GM12878 (cell line): ENCODE results near the gene SVEP1. TPM values are rescaled to one million over a fixed set of nuclear protein-coding genes. Genes with fewer than 3 reads are reported as not detected.

Source experiments
- ATAC-seq: fragments of 200-7000 bp; cut with Tn5 transposase; 3 replicates; pipeline ENCODE4 v1.9.1; 2020; ENCODE audit warnings: mild to moderate bottlenecking, moderate library complexity
- BruUV-seq: library from RNA; stranded (reverse); fragments of 400-500 nt; replicated peaks from 2 replicates; lab custom pipeline; 2021; lab: Mats Ljungman, UMichigan
- CTCF ChIA-PET: fragments of 300-600 bp; sonication (Branson Sonifier 250); formaldehyde crosslinking; extraction: SDS; loops from one replicate; lab custom pipeline; 2021; ENCODE audit warnings: inconsistent platforms; lab: Yijun Ruan, JAX
- POLR2A ChIA-PET: fragments of 350-600 bp; formaldehyde crosslinking; extraction: SDS; loops from one replicate; lab custom pipeline; 2021; ENCODE audit warnings: inconsistent platforms; lab: Charles Lee
- RAD21 ChIA-PET: fragments of 300-600 bp; sonication (Branson Sonifier 250); formaldehyde crosslinking; loops from one replicate; lab custom pipeline; 2023; ENCODE audit warnings: antibody characterized with exemption; ENCODE audit not compliant: unreplicated experiment; lab: Charles Lee
- SMC1A ChIA-PET: fragments of 300-600 bp; sonication (Branson Sonifier 250); formaldehyde crosslinking; loops from one replicate; lab custom pipeline; 2023; ENCODE audit not compliant: unreplicated experiment, uncharacterized antibody; lab: Charles Lee
- DNase-seq: peaks from one replicate; pipeline ENCODE4 v3.0.0-alpha.2; 2011; ENCODE audit warnings: low read depth, low spot score
- FAIRE-seq: peaks from 3 replicates; lab custom pipeline; 2011; peaks lifted over from hg19 to GRCh38; lab: Jason Lieb, UNC
- H2AFZ ChIP-seq: 2 replicates; pipeline ENCODE4 v1.6.0; 2011; ENCODE audit warnings: low read depth, low read length, control low read depth; ENCODE audit not compliant: control insufficient read depth
- H3K27ac ChIP-seq: 2 replicates; pipeline ENCODE4 v1.5.1; 2011; ENCODE audit warnings: control low read depth; ENCODE audit not compliant: control insufficient read depth, insufficient read depth
- H3K27me3 ChIP-seq, 2 experiments: replicated peaks in 1 of 2; 2 replicates each; pipeline versions ENCODE4 v1.6.0 to v1.6.1; 2011; ENCODE audit warnings: low read length in 1 of 2; ENCODE audit not compliant: control insufficient read depth in 2 of 2, insufficient read depth in 2 of 2
- H3K36me3 ChIP-seq, 2 experiments: 2 replicates each; pipeline ENCODE4 v1.5.1; 2011; ENCODE audit warnings: low read length in 1 of 2; ENCODE audit not compliant: control insufficient read depth in 2 of 2, insufficient read depth in 2 of 2
- H3K4me1 ChIP-seq: 2 replicates; pipeline ENCODE4 v1.6.1; 2011; ENCODE audit warnings: mild to moderate bottlenecking, low read length, moderate library complexity, mixed read lengths; ENCODE audit not compliant: control insufficient read depth, insufficient read depth
- H3K4me2 ChIP-seq: 2 replicates; pipeline ENCODE4 v1.6.0; 2011; ENCODE audit warnings: control low read depth; ENCODE audit not compliant: control insufficient read depth, insufficient read depth
- H3K4me3 ChIP-seq: fragments of 200-600 bp; sonication (generic); 2 replicates; pipeline ENCODE4 v1.5.1; 2016
- H3K79me2 ChIP-seq: 2 replicates; pipeline ENCODE4 v1.6.0; 2011; ENCODE audit warnings: low read length; ENCODE audit not compliant: control insufficient read depth, insufficient read depth
- H3K9ac ChIP-seq: 2 replicates; pipeline ENCODE4 v1.8.0; 2011; ENCODE audit warnings: low read length, control low read depth, mixed read lengths; ENCODE audit not compliant: control insufficient read depth, insufficient read depth
- H3K9me3 ChIP-seq: replicated peaks from 3 replicates; pipeline ENCODE4 v1.5.1; 2011; ENCODE audit warnings: mild to moderate bottlenecking, low read length; ENCODE audit not compliant: control insufficient read depth, insufficient read depth
- H4K20me1 ChIP-seq: 2 replicates; pipeline ENCODE4 v1.6.0; 2011; ENCODE audit not compliant: control insufficient read depth, insufficient read depth
- CHD1 ChIP-seq: IDR thresholded peaks from 2 replicates; pipeline ENCODE4 v1.6.1; 2012; ENCODE audit warnings: low read depth, low read length, improper control_type of control experiment
- CTCF ChIP-seq, 3 experiments: IDR thresholded peaks in 2 of 3; conservative IDR thresholded peaks in 1 of 3; 2 replicates each; pipeline ENCODE4 v1.5.1; 2011; ENCODE audit warnings: low read depth in 3 of 3, low read length in 3 of 3, mild to moderate bottlenecking in 3 of 3, control low read depth in 2 of 3, moderate library complexity in 2 of 3, inconsistent platforms in 1 of 3, mixed read lengths in 1 of 3; ENCODE audit not compliant: control insufficient read depth in 2 of 3, insufficient read depth in 1 of 3; ENCODE audit errors: extremely low read depth in 1 of 3
- GATAD2B ChIP-seq: fragments of 450-650 bp; conservative IDR thresholded peaks from 2 replicates; pipeline ENCODE4 v1.6.1; 2017; ENCODE audit warnings: low read depth, mild to moderate bottlenecking, moderate library complexity
- LARP7 ChIP-seq: fragments of 450-650 bp; IDR thresholded peaks from 2 replicates; pipeline ENCODE4 v1.6.1; 2017; ENCODE audit warnings: mild to moderate bottlenecking
- TBL1XR1 ChIP-seq: IDR thresholded peaks from 2 replicates; pipeline ENCODE4 v1.6.1; 2012; ENCODE audit warnings: low read depth, low read length, improper control_type of control experiment
- WGBS: methylation state at CpG from one replicate; pipeline ENCODE4 v1.1.6; 2016; ENCODE audit warnings: low lambda C conversion rate; ENCODE audit not compliant: insufficient replicate concordance, insufficient coverage; ENCODE audit errors: missing lambda C conversion rate; 5-methylcytosine and 5-hydroxymethylcytosine counted together
- in situ Hi-C: fragments of 300-500 bp; cut with MboI; formaldehyde crosslinking; loops from 9 replicates; pipeline ENCODE4 v1.14.3; 2018; ENCODE audit warnings: mixed read lengths
- intact Hi-C: fragments of 100-400 bp; cut with micrococcal nuclease; formaldehyde crosslinking; loops from one replicate; pipeline ENCODE4 v1.14.2; 2022; ENCODE audit not compliant: unreplicated experiment
- polyA plus RNA-seq, 11 experiments: library from polyadenylated mRNA; depleted of rRNA in 4 of 11; unstranded in 6 of 11; stranded (reverse) in 5 of 11; fragments of >200 nt; fragmentation: Nextera tagmentation in 4 of 11; fragmentation: Illumina TruSeq in 1 of 11; extraction: Ambion mirVana in 4 of 11; extraction: Trizol in 1 of 11; gene quantifications; 1 replicate in 1 of 11; 2 replicates in 10 of 11; pipeline versions ENCODE4 v1.2.1 to v1.2.3, GENCODE V29; 2011 to 2016; ENCODE audit warnings: inconsistent platforms in 2 of 11, missing spikeins in 2 of 11, low read depth in 1 of 11
- total RNA-seq, 4 experiments: library from RNA; depleted of rRNA in 3 of 4; stranded (reverse); fragments of >200 nt in 3 of 4; fragmentation: Illumina TruSeq in 1 of 4; extraction: Trizol in 1 of 4; gene quantifications; 2 replicates each; pipeline versions ENCODE4 v1.2.1 to v1.2.3, GENCODE V29; 2013 to 2021
- TF ChIP-seq, protein P1 (sequence below): fragments of 450-650 bp; IDR thresholded peaks from 2 replicates; pipeline ENCODE4 v1.6.1; 2016; ENCODE audit warnings: mild to moderate bottlenecking
- TF ChIP-seq, protein P2 (sequence below): fragments of 450-650 bp; IDR thresholded peaks from 2 replicates; pipeline ENCODE4 v1.6.1; 2017; ENCODE audit warnings: mild to moderate bottlenecking, moderate library complexity

Gene SVEP1
- total and polyA plus RNA-seq, 10 of the 15 experiments (the other 5 are each of a cell fraction or from before 2014, with no cell fraction given), result under 0.01 to 0.05 (median 0.01) TPM; not detected in 5

DNA sequence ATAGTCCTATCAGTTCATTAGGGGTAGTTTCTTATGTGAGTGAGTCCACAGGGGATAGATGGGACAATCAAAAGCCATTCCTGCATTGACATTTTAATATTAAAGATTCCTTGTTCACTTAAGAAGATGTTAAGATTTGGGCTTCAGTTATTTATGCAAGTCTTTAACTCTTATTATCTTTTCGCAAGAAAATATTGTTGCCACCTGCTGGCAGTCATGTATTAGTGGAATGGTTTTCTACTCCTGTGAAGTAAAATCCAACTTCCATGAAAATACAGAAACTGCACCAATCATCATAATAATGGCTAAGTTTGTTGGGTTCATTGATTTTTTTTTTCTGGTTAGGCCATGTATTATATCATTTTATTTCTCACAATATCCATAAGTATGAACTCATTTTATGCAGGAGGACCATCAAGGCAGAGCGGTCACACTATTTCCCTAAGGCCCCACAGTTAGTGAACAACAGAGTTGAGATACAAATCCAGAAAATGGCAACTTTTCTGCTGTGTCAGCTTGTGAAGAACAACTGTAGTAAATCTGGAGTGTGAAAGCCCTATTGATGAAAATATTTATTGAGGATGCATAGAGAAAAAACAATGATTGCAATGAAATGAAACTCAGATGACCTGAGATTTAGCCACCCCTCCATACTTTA lies 153.4 kb downstream of the SVEP1 start:
- WGBS, result 78% methylated on average over 2 of the region's 2 CpGs
- no peak for ATAC-seq
- TF ChIP-seq CTCF (IDR thresholded peaks at IDR 0.05 in 2 of 3, conservative IDR thresholded peaks at IDR 0.05 in 1 of 3; ENCODE audit: control insufficient read depth in 2 of 3, extremely low read depth in 1 of 3, insufficient read depth in 1 of 3, low read depth in 3 of 3, low read length in 3 of 3), result peak in 2 of 3 experiments; percentile 15 to 30; a peak in 3 of 6 replicates
- TF ChIP-seq CHD1, result no peak
- no peaks in the 10 kb centered on the region for H3K79me2 ChIP-seq
- ChIA-PET CTCF (no interaction called here), RAD21 (interaction anchor here (0.7 kb wide), 1 partner anchor 509 kb away, joined by 5 read pairs; no protein-coding TSS in a partner anchor), POLR2A (no interaction called here), SMC1A (no interaction called here)
- DNase-seq, result no peak
- H3K4me1 ChIP-seq, result no peaks in the 10 kb centered on the region
- H4K20me1 ChIP-seq, result no peaks in the 10 kb centered on the region
- no peaks in the 10 kb centered on the region for H3K27me3 ChIP-seq
- intact Hi-C loops (loop anchor here (2.0 to 5.0 kb wide), 3 partner anchors 197 to 871 kb away; no protein-coding TSS in a partner anchor), in situ Hi-C loops (no loop called here)
- H3K4me3 ChIP-seq, result no peak overlapping the region
- H3K27ac ChIP-seq, result no peak overlapping the region
- no TSS peak for BruUV-seq
- no peaks in the 10 kb centered on the region for H3K36me3 ChIP-seq
- H3K9ac ChIP-seq, result no peak overlapping the region
- FAIRE-seq, result no peak
- H3K4me2 ChIP-seq, result no peak overlapping the region
- no peak overlapping the region for H2AFZ ChIP-seq
- H3K9me3 ChIP-seq, result no peaks in the 10 kb centered on the region

- H3K79me2 ChIP-seq, result no peaks in the 10 kb centered on the region
- ChIA-PET CTCF (interaction anchor here (1.0 kb wide), 1 partner anchor 54 kb away, joined by 3 read pairs; no protein-coding TSS in a partner anchor), POLR2A (no interaction called here), RAD21 (no interaction called here), SMC1A (no interaction called here)
- no peak overlapping the region for H3K9ac ChIP-seq
- H3K4me1 ChIP-seq, result no peaks in the 10 kb centered on the region
- H3K9me3 ChIP-seq, result no peaks in the 10 kb centered on the region
- H3K36me3 ChIP-seq, result no peaks in the 10 kb centered on the region
- ATAC-seq (no peak), FAIRE-seq (no peak), DNase-seq (no peak)
- WGBS, result 23% methylated on average over 2 of the region's 2 CpGs
- in situ Hi-C loops, result no loop called here
- no TSS peak for BruUV-seq
- H3K27me3 ChIP-seq, result no peaks in the 10 kb centered on the region
- no peak overlapping the region for H3K4me2 ChIP-seq
- no peaks in the 10 kb centered on the region for H4K20me1 ChIP-seq
- intact Hi-C loops, result no loop called here
- no peak overlapping the region for H3K27ac ChIP-seq
- no peak overlapping the region for H3K4me3 ChIP-seq
- H2AFZ ChIP-seq, result no peak overlapping the region
- TF ChIP-seq, protein P1, sequence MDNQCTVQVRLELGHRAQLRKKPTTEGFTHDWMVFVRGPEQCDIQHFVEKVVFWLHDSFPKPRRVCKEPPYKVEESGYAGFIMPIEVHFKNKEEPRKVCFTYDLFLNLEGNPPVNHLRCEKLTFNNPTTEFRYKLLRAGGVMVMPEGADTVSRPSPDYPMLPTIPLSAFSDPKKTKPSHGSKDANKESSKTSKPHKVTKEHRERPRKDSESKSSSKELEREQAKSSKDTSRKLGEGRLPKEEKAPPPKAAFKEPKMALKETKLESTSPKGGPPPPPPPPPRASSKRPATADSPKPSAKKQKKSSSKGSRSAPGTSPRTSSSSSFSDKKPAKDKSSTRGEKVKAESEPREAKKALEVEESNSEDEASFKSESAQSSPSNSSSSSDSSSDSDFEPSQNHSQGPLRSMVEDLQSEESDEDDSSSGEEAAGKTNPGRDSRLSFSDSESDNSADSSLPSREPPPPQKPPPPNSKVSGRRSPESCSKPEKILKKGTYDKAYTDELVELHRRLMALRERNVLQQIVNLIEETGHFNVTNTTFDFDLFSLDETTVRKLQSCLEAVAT, result no peak
- TF ChIP-seq GATAD2B (no peak), TBL1XR1 (no peak), LARP7 (no peak)
- TF ChIP-seq, protein P2, sequence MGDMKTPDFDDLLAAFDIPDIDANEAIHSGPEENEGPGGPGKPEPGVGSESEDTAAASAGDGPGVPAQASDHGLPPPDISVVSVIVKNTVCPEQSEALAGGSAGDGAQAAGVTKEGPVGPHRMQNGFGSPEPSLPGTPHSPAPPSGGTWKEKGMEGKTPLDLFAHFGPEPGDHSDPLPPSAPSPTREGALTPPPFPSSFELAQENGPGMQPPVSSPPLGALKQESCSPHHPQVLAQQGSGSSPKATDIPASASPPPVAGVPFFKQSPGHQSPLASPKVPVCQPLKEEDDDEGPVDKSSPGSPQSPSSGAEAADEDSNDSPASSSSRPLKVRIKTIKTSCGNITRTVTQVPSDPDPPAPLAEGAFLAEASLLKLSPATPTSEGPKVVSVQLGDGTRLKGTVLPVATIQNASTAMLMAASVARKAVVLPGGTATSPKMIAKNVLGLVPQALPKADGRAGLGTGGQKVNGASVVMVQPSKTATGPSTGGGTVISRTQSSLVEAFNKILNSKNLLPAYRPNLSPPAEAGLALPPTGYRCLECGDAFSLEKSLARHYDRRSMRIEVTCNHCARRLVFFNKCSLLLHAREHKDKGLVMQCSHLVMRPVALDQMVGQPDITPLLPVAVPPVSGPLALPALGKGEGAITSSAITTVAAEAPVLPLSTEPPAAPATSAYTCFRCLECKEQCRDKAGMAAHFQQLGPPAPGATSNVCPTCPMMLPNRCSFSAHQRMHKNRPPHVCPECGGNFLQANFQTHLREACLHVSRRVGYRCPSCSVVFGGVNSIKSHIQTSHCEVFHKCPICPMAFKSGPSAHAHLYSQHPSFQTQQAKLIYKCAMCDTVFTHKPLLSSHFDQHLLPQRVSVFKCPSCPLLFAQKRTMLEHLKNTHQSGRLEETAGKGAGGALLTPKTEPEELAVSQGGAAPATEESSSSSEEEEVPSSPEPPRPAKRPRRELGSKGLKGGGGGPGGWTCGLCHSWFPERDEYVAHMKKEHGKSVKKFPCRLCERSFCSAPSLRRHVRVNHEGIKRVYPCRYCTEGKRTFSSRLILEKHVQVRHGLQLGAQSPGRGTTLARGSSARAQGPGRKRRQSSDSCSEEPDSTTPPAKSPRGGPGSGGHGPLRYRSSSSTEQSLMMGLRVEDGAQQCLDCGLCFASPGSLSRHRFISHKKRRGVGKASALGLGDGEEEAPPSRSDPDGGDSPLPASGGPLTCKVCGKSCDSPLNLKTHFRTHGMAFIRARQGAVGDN, result no peak
These were observed 165.1 kb downstream of the SVEP1 start for GRCh38 chr9:110414471-110414870.
